ENCODE results near the gene SPIN1. TPM values are rescaled to one million over a fixed set of nuclear protein-coding genes. Genes with fewer than 3 reads are reported as not detected.
A peak's percentile ranks its signal among the peaks of the same experiment; 100 is the strongest.

The SPIN1 gene
- total RNA-seq, 1 experiment from 2014 or later: 59.5 TPM

- H3K27ac Mint-ChIP-seq (ENCODE audit: unreplicated experiment): no peak overlapping the region
- no peaks in the 10 kb centered on the region for H3K9me3 Mint-ChIP-seq (ENCODE audit: low read depth, unreplicated experiment)
- DNase-seq: no peak
- intact Hi-C loops (cut with micrococcal nuclease; ENCODE audit: unreplicated experiment): no loop called here
- CTCF ChIA-PET: no interaction called here
- no peaks in the 10 kb centered on the region for H3K27me3 Mint-ChIP-seq (ENCODE audit: unreplicated experiment)
- H3K4me1 Mint-ChIP-seq (ENCODE audit: low read depth, unreplicated experiment): no peaks in the 10 kb centered on the region
- peaks cover 18% of the 10 kb centered on the region for H3K36me3 Mint-ChIP-seq (ENCODE audit: insufficient read depth, unreplicated experiment)
- BruUV-seq (replicated peaks): TSS peak; percentile 18
- no peak overlapping the region for H3K4me3 Mint-ChIP-seq (ENCODE audit: low read depth, unreplicated experiment)
- TF ChIP-seq CTCF (IDR thresholded peaks at IDR 0.05; ENCODE audit: unreplicated experiment): no peak
Observed at GRCh38 chr9:88478246-88478645, 90.0 kb downstream of the SPIN1 start.

GRCh38 chr9:88481933-88482332 is 93.7 kb downstream of the SPIN1 start:
- Mint-ChIP-seq H3K36me3 (ENCODE audit: insufficient read depth, unreplicated experiment) (peaks cover 8% of the 10 kb centered on the region), H3K9me3 (ENCODE audit: low read depth, unreplicated experiment) (no peaks in the 10 kb centered on the region), H3K4me3 (ENCODE audit: low read depth, unreplicated experiment) (no peak overlapping the region), H3K27ac (ENCODE audit: unreplicated experiment) (no peak overlapping the region), H3K27me3 (ENCODE audit: unreplicated experiment) (no peaks in the 10 kb centered on the region), H3K4me1 (ENCODE audit: low read depth, unreplicated experiment) (no peaks in the 10 kb centered on the region)
- CTCF ChIA-PET: no interaction called here
- intact Hi-C loops (cut with micrococcal nuclease; ENCODE audit: unreplicated experiment): no loop called here
- no peak for TF ChIP-seq CTCF (IDR thresholded peaks at IDR 0.05; ENCODE audit: unreplicated experiment)
- no TSS peak for BruUV-seq (replicated peaks)
- no peak for DNase-seq

- H3K9me3 Mint-ChIP-seq (ENCODE audit: low read depth, unreplicated experiment): no peaks in the 10 kb centered on the region
- no TSS peak for BruUV-seq (replicated peaks)
- no peak overlapping the region for H3K4me3 Mint-ChIP-seq (ENCODE audit: low read depth, unreplicated experiment)
- no peak for DNase-seq
- intact Hi-C loops (cut with micrococcal nuclease; ENCODE audit: unreplicated experiment): no loop called here
- H3K27me3 Mint-ChIP-seq (ENCODE audit: unreplicated experiment): no peaks in the 10 kb centered on the region
- CTCF ChIA-PET: no interaction called here
- no peak overlapping the region for H3K27ac Mint-ChIP-seq (ENCODE audit: unreplicated experiment)
- no peaks in the 10 kb centered on the region for H3K4me1 Mint-ChIP-seq (ENCODE audit: low read depth, unreplicated experiment)
- H3K36me3 Mint-ChIP-seq (ENCODE audit: insufficient read depth, unreplicated experiment): no peaks in the 10 kb centered on the region
- no peak for TF ChIP-seq CTCF (IDR thresholded peaks at IDR 0.05; ENCODE audit: unreplicated experiment)
Observed at GRCh38 chr9:88488166-88488565, 99.9 kb downstream of the SPIN1 start.

GRCh38 chr9:88494983-88495721 is 106.9 kb downstream of the SPIN1 start:
- no peak for DNase-seq
- no peak overlapping the region for H3K27ac Mint-ChIP-seq (ENCODE audit: unreplicated experiment)
- no peaks in the 10 kb centered on the region for H3K4me1 Mint-ChIP-seq (ENCODE audit: low read depth, unreplicated experiment)
- intact Hi-C loops (cut with micrococcal nuclease; ENCODE audit: unreplicated experiment): no loop called here
- no peak overlapping the region for H3K4me3 Mint-ChIP-seq (ENCODE audit: low read depth, unreplicated experiment)
- no peak for TF ChIP-seq CTCF (IDR thresholded peaks at IDR 0.05; ENCODE audit: unreplicated experiment)
- CTCF ChIA-PET: no interaction called here
- BruUV-seq (replicated peaks): no TSS peak
- H3K9me3 Mint-ChIP-seq (ENCODE audit: low read depth, unreplicated experiment): no peaks in the 10 kb centered on the region
- H3K27me3 Mint-ChIP-seq (ENCODE audit: unreplicated experiment): no peaks in the 10 kb centered on the region
- no peaks in the 10 kb centered on the region for H3K36me3 Mint-ChIP-seq (ENCODE audit: insufficient read depth, unreplicated experiment)
